Peyer's patch (tissue), 4 donors: Measurements from ENCODE around the gene KCMF1.

Source experiments
- POLR2A ChIP-seq, 2 donors: fragments of 450-650 bp; IDR thresholded peaks; one replicate each; pipeline ENCODE4 v1.5.1; 2017; ENCODE audit warnings: antibody characterized with exemption in 2 of 2, mild to moderate bottlenecking in 2 of 2, moderate library complexity in 2 of 2
- TF ChIP-seq, protein P1 (sequence below), 6 experiments: fragments of 450-650 bp in 4 of 6; fragments of 200-600 bp in 2 of 6; sonication (generic) in 1 of 6; IDR thresholded peaks; one replicate each; pipeline ENCODE4 v1.5.1; 2017 to 2019; ENCODE audit warnings: antibody characterized with exemption in 6 of 6, mild to moderate bottlenecking in 3 of 6, moderate library complexity in 1 of 6

DNA sequence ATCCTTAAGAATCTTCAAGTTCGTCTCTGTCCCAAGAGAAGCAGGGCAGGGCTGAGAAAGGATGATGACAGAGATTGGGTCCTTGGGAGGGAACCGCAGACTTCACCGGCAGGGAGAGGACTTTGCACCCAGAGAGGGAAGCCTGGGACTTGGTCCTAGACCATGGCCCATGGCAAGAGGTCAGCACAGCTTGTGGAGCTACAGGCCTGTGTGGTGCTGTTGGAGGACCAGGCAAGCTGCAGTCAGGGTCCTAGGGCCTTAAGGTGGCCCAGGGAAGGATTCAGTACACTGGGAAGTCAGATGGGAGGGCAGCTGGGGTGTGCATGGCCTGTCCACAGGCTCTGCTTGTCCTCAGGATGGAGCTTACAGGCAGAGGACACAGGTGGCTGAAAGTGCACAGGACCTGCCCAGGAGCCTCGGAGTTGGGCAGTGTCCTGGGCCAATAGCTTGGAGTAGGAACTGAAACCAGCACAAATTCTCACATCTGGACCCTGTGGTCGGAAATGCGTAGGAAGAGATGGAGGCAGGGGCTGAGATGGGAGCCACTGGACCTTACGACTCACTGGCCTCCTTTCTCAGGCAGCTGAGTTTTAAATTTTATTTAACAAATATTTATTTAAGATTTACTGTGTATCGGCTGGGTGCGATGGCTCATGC is 105.8 kb downstream of the KCMF1 start:
- TF ChIP-seq, protein P1, sequence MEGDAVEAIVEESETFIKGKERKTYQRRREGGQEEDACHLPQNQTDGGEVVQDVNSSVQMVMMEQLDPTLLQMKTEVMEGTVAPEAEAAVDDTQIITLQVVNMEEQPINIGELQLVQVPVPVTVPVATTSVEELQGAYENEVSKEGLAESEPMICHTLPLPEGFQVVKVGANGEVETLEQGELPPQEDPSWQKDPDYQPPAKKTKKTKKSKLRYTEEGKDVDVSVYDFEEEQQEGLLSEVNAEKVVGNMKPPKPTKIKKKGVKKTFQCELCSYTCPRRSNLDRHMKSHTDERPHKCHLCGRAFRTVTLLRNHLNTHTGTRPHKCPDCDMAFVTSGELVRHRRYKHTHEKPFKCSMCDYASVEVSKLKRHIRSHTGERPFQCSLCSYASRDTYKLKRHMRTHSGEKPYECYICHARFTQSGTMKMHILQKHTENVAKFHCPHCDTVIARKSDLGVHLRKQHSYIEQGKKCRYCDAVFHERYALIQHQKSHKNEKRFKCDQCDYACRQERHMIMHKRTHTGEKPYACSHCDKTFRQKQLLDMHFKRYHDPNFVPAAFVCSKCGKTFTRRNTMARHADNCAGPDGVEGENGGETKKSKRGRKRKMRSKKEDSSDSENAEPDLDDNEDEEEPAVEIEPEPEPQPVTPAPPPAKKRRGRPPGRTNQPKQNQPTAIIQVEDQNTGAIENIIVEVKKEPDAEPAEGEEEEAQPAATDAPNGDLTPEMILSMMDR (IDR thresholded peaks at IDR 0.05) = no peak
- TF ChIP-seq POLR2A (IDR thresholded peaks at IDR 0.05) = no peak
